Myocyte (in vitro differentiated cells): ENCODE measurements around the gene CREB3L1. TPM values are rescaled to one million over a fixed set of nuclear protein-coding genes. Genes with fewer than 3 reads are reported as not detected.
A peak's percentile ranks its signal among the peaks of the same experiment; 100 is the strongest.

ENCODE experiments used
- DNase-seq: peaks from one replicate; pipeline ENCODE4 v3.0.0-alpha.2; 2012; ENCODE audit warnings: low read depth
- polyA plus RNA-seq: library from polyadenylated mRNA; unstranded; fragments of >200 nt; gene quantifications from one replicate; pipeline ENCODE4 v1.2.1, GENCODE V29; 2012; ENCODE audit warnings: missing spikeins
- total RNA-seq: library from RNA; depleted of rRNA; stranded (reverse); fragments of >200 nt; gene quantifications from 2 replicates; pipeline ENCODE4 v1.2.3, GENCODE V29; 2014

CREB3L1 gene
- total RNA-seq, result 19.7 and 23.6 TPM in 2 replicates
- 123 TPM for polyA plus RNA-seq

- DNase-seq, result peak; percentile 26
These were observed at the start of gene CREB3L1 for GRCh38 chr11:46277622-46278386. TSS of gene CREB3L1 (plus strand) at chr11:46277662. CDS start at chr11:46278112, 450 bp downstream.

GRCh38 chr11:46229230-46229629, 48.2 kb upstream of the CREB3L1 start:
- DNase-seq, result no peak

GRCh38 chr11:46234311-46234710, 43.2 kb upstream of the CREB3L1 start:
- DNase-seq, result no peak

GRCh38 chr11:46235777-46236688, 41.4 kb upstream of the CREB3L1 start:
- no peak for DNase-seq

- DNase-seq, result no peak
These were observed 40.6 kb upstream of the CREB3L1 start for GRCh38 chr11:46236918-46237247.

GRCh38 chr11:46237248-46238077, 40.0 kb upstream of the CREB3L1 start:
- peak; percentile 60 for DNase-seq

GRCh38 chr11:46238078-46238966, 39.1 kb upstream of the CREB3L1 start:
- peak; percentile 62 for DNase-seq

GRCh38 chr11:46238967-46239800, 38.3 kb upstream of the CREB3L1 start:
- peak; percentile 86 for DNase-seq

- no peak for DNase-seq
These were observed 37.7 kb upstream of the CREB3L1 start for GRCh38 chr11:46239801-46240061.

GRCh38 chr11:46240371-46240770, 37.1 kb upstream of the CREB3L1 start:
- no peak for DNase-seq

- no peak for DNase-seq
These were observed 36.6 kb upstream of the CREB3L1 start for GRCh38 chr11:46240861-46241260.

GRCh38 chr11:46242041-46242951, 35.2 kb upstream of the CREB3L1 start:
- no peak for DNase-seq

GRCh38 chr11:46242952-46243795, 34.3 kb upstream of the CREB3L1 start:
- peak; percentile 95 for DNase-seq

- DNase-seq, result no peak
These were observed 33.7 kb upstream of the CREB3L1 start for GRCh38 chr11:46243796-46244109.

- peak; percentile 87 for DNase-seq
These were observed 30.9 kb upstream of the CREB3L1 start for GRCh38 chr11:46246521-46246920.

GRCh38 chr11:46247090-46247489, 30.4 kb upstream of the CREB3L1 start:
- DNase-seq, result peak; percentile 92

GRCh38 chr11:46247659-46248058, 29.8 kb upstream of the CREB3L1 start:
- peak; percentile 39 for DNase-seq
